K562 treated with DMSO at 1 percent for 48 hours (cell line): ENCODE measurements around the gene FLT3. TPM values are rescaled to one million over a fixed set of nuclear protein-coding genes. Genes with fewer than 3 reads are reported as not detected.

Source experiments
- total RNA-seq: library from RNA; unstranded; fragments of 300-600 nt; gene quantifications from 2 replicates; pipeline ENCODE4 v1.2.3, GENCODE V29; 2022; ENCODE audit warnings: low replicate concordance; ENCODE audit errors: extremely low read depth

Gene FLT3
- not detected in 2 replicates for total RNA-seq

DNA sequence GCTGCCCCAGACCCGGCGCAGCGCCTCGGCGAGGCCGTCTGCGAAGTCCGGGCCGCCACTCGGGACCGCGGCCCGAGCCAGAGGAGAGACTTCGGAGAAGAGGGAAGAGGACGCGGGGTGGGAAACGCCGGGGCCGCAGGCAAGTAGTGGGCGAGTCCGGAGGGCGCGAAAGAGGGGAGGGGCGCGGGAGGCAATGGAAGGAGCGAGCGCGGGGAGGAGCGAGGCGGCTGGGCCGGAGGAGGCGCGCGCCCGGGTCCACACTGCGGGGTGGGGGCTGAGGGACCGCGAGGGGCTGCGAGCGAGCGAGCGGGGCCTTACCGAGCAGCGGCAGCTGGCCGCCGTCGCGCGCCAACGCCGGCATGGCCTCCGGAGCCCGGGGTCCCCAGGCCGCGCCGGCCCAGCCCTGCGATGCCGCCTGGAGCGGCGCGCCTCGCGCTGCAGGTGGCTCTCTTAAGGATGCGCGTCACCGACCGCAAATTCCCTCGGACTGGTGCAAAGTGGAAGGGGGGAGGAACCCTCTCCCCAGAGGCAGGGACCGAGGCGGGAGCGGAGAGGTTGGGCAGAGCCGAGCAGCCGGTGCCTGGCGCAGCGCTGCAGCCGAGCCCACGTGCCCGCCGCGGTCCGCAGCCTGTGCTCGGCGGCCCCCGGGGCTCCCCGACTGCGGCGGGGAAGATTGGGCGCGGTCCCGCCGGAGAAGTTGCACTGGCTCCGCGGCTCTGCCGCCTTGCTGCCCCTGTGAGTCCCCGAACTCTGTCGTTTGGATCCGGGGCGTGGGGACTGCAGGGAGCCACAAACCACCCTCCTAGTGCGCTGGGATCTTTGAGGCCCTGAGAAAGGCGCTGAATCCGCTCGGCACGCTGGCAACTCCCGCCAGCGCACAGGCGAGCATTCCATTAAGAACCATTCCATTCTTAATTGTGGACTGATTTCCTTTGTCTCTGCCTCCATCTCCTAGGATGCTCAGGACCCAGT lies at the start of gene FLT3:
Gene FLT3 (minus strand): TSS at position 427 of the 972 bp plus-strand sequence. CDS start 66 bp downstream, at position 361.

GRCh38 chr13:28138012-28138755 lies 37.8 kb upstream of the FLT3 start, which contains the start of gene PAN3:
PAN3 (plus strand) TSS chr13:28138545; CDS start chr13:28138658, 113 bp downstream.

DNA sequence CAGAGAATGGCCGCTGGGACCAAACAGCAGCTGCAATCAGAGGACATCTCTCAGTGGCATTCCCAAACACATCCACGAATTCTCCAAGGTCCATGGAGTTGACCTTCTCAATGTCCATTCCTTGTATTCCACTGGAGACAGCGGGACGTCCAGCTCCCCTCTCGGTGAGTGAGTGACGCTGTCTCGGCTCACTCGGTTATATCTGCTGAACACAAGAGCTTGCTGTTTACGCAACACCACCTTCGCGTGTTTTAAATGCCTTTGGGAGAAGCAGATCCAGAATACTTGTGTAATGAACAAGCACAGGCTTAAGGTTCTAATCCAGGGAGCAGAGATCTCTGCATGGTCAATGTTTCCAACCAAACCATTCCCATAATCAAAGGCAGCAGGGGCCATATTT lies 111.9 kb downstream of the FLT3 start, which contains the start of gene URAD:
Gene URAD (minus strand): TSS at position 174 of the 400 bp plus-strand sequence. CDS start 56 bp downstream, at position 118.

DNA sequence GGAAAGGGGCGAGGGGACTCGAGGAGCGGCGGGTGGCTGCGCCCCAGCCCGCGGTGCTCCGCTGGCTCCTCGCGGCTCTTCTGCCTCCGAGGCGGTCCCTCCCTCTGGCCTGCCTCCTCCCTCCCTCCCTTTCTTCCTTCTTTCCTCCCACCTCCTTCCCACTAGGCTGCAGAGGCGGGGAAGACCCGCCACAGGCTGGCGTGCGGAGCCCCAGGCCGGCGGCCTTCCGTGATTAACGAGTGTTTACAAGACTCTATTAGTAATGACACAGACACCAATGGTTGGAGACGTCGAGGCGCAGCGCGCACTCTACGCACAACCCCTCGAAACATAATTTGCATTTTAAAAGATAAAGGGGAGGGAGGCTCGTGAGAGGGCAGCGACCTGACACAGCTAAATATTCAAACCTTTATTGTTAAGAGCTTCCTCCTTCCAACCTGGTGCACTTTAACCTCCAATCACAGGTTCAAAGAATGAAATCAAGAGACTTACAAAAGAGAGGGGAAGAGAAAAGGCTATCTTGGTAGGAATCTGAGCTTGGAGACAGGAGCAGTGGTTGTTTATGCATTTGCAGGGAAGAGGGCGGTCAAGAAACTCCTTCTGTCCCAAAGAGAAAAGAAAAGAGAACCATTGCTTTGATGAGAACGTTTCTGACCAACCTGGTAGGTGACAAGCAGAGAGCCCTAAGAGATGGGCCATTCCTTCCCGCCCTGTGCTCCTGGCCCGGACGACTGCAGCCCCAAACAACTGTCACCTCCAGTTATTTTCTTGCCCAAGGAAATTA lies 131.1 kb downstream of the FLT3 start, which contains the start of gene CDX2:
Gene CDX2 (minus strand): TSS at position 234 of the 784 bp plus-strand sequence. CDS start 309 bp downstream, outside the sequence.

Other genes with a start within 250 kb of the FLT3 start
- not detected in 2 replicates for gene PDX1, start 180.6 kb downstream of the FLT3 start, total RNA-seq
- gene CDX2, start 131.3 kb downstream of the FLT3 start, total RNA-seq: not detected in 2 replicates
- not detected in 2 replicates for gene URAD, start 111.9 kb downstream of the FLT3 start, total RNA-seq
- gene PAN3, start 38.0 kb upstream of the FLT3 start, total RNA-seq: not detected in 2 replicates